ENCODE data around the gene SEC24B.

DNA sequence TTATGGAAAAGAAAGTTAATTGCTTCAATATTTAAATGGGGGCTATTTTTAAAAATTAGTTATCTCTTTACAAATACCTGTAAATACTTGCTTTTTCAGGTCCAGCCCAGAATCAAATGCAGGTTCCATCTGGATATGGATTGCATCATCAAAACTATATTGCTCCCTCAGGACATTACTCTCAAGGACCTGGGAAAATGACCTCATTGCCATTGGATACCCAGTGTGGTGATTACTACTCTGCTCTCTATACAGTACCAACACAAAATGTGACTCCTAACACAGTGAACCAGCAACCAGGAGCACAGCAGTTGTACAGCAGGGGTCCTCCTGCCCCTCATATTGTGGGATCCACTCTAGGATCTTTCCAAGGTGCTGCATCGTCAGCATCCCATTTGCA lies 29.2 kb downstream of the SEC24B start:
- TF ChIP-seq ZNF274 (IDR thresholded peaks at IDR 0.05; ENCODE audit: low read depth, low read length) (no peak), YY1 (IDR thresholded peaks at IDR 0.05; ENCODE audit: insufficient read depth, insufficient read length) (no peak), SUZ12 (IDR thresholded peaks at IDR 0.05; ENCODE audit: extremely low read depth, insufficient read depth, insufficient read length) (no peak)
